OCI-LY3 (cell line): Measurements from ENCODE around the gene DERA.

ENCODE experiments used
- H2AFZ ChIP-seq: fragments of 200-600, 300-600 bp; shearing (Covaris generic); 2 replicates; pipeline ENCODE4 v1.6.0; 2014; ENCODE audit warnings: antibody characterized with exemption, low read depth, low read length
- H3K27ac ChIP-seq: fragments of 200-600, 300-600 bp; sonication (generic); 2 replicates; pipeline ENCODE4 v1.5.1; 2014; ENCODE audit warnings: mild to moderate bottlenecking, low read length, moderate library complexity, mixed read lengths
- H3K27me3 ChIP-seq: fragments of 200-600, 300-600 bp; sonication (generic); 2 replicates; pipeline ENCODE4 v1.6.1; 2014; ENCODE audit warnings: low read depth, low read length, mixed read lengths
- H3K36me3 ChIP-seq: fragments of 200-600, 300-600 bp; sonication (generic); replicated peaks from 2 replicates; pipeline ENCODE3; 2014; ENCODE audit warnings: low read depth, low read length, mixed read lengths
- H3K4me1 ChIP-seq: fragments of 300-600, 200-600 bp; sonication (generic); 2 replicates; pipeline ENCODE4 v1.6.1; 2014; ENCODE audit warnings: low read length, mixed read lengths
- H3K4me2 ChIP-seq: fragments of 200-600, 300-600 bp; sonication (generic); 2 replicates; pipeline ENCODE4 v1.6.1; 2014; ENCODE audit warnings: low read length, mixed read lengths
- H3K4me3 ChIP-seq: fragments of 300-600, 200-600 bp; sonication (generic); 2 replicates; pipeline ENCODE4 v1.5.1; 2014; ENCODE audit warnings: antibody characterized with exemption, mild to moderate bottlenecking, low read length, moderate library complexity
- H3K79me2 ChIP-seq: fragments of 300-600, 200-600 bp; shearing (Covaris generic); 2 replicates; pipeline ENCODE4 v1.6.1; 2014; ENCODE audit warnings: mild to moderate bottlenecking, low read length, mixed read lengths
- H3K9ac ChIP-seq: fragments of 300-600, 200-600 bp; shearing (Covaris generic); 2 replicates; pipeline ENCODE4 v1.6.0; 2014; ENCODE audit warnings: mild to moderate bottlenecking, low read length, moderate library complexity
- H3K9me3 ChIP-seq: fragments of 200-600, 300-600 bp; shearing (Covaris generic); 2 replicates; pipeline ENCODE4 v1.6.1; 2014; ENCODE audit warnings: low read length, mixed read lengths; ENCODE audit not compliant: insufficient read depth
- H4K20me1 ChIP-seq: fragments of 200-600, 300-600 bp; sonication (generic); 2 replicates; pipeline ENCODE4 v1.6.1; 2016; ENCODE audit warnings: low read length, mixed read lengths; ENCODE audit not compliant: insufficient read depth
- CTCF ChIP-seq: fragments of 200-600, 300-600 bp; sonication (generic); IDR thresholded peaks from 2 replicates; pipeline ENCODE4 v1.5.1; 2014; ENCODE audit warnings: antibody characterized with exemption, low read length, low read depth
- EZH2phosphoT487 ChIP-seq: fragments of 200-600 bp; shearing (Covaris generic); IDR thresholded peaks from 2 replicates; pipeline ENCODE4 v1.6.1; 2018; ENCODE audit warnings: antibody characterized with exemption, mixed run types, low read depth

The DERA gene

GRCh38 chr12:15886372-15887042 is 24.6 kb upstream of the DERA start:
- peaks cover 33% of the 10 kb centered on the region for H3K36me3 ChIP-seq
- peaks cover 35% of the 10 kb centered on the region; the same call in 1 of the 2 replicates for H4K20me1 ChIP-seq
- no peaks in the 10 kb centered on the region for H3K27me3 ChIP-seq
- no peak overlapping the region for H3K4me3 ChIP-seq
- no peak overlapping the region for H3K4me2 ChIP-seq
- H2AFZ ChIP-seq = no peak overlapping the region
- peaks cover 86% of the 10 kb centered on the region for H3K79me2 ChIP-seq
- no peaks in the 10 kb centered on the region for H3K9me3 ChIP-seq
- TF ChIP-seq EZH2phosphoT487 = no peak
- TF ChIP-seq CTCF = no peak
- H3K4me1 ChIP-seq = peaks cover 10% of the 10 kb centered on the region
- H3K9ac ChIP-seq = no peak overlapping the region
- no peak overlapping the region for H3K27ac ChIP-seq

- peaks cover 10% of the 10 kb centered on the region for H3K4me1 ChIP-seq
- H3K79me2 ChIP-seq = peaks cover 86% of the 10 kb centered on the region
- peaks cover 35% of the 10 kb centered on the region; the same call in 1 of the 2 replicates for H4K20me1 ChIP-seq
- H3K36me3 ChIP-seq = peaks cover 33% of the 10 kb centered on the region
- no peaks in the 10 kb centered on the region for H3K9me3 ChIP-seq
- H2AFZ ChIP-seq = no peak overlapping the region
- no peak overlapping the region for H3K9ac ChIP-seq
- TF ChIP-seq CTCF (no peak), EZH2phosphoT487 (no peak)
- no peak overlapping the region for H3K27ac ChIP-seq
- H3K4me2 ChIP-seq = no peak overlapping the region
- no peak overlapping the region for H3K4me3 ChIP-seq
- no peaks in the 10 kb centered on the region for H3K27me3 ChIP-seq
Measured at GRCh38 chr12:15887043-15887817, 23.9 kb upstream of the DERA start.

- no peaks in the 10 kb centered on the region for H4K20me1 ChIP-seq
- no peak overlapping the region for H3K9ac ChIP-seq
- peaks cover 25% of the 10 kb centered on the region for H3K36me3 ChIP-seq
- H2AFZ ChIP-seq = no peak overlapping the region
- no peaks in the 10 kb centered on the region for H3K27me3 ChIP-seq
- no peak for TF ChIP-seq EZH2phosphoT487
- no peak for TF ChIP-seq CTCF
- no peak overlapping the region for H3K4me3 ChIP-seq
- H3K27ac ChIP-seq = no peak overlapping the region
- H3K4me1 ChIP-seq = no peaks in the 10 kb centered on the region
- H3K79me2 ChIP-seq = peaks cover 37% of the 10 kb centered on the region
- no peaks in the 10 kb centered on the region for H3K9me3 ChIP-seq
- no peak overlapping the region for H3K4me2 ChIP-seq
Measured at GRCh38 chr12:15892645-15893259, 18.4 kb upstream of the DERA start.

- H3K27ac ChIP-seq = no peak overlapping the region
- peaks cover 31% of the 10 kb centered on the region for H3K79me2 ChIP-seq
- no peaks in the 10 kb centered on the region for H3K9me3 ChIP-seq
- H4K20me1 ChIP-seq = no peaks in the 10 kb centered on the region
- no peak overlapping the region for H3K4me2 ChIP-seq
- H3K4me1 ChIP-seq = no peaks in the 10 kb centered on the region
- no peak overlapping the region for H3K9ac ChIP-seq
- H3K36me3 ChIP-seq = peaks cover 28% of the 10 kb centered on the region
- H3K27me3 ChIP-seq = no peaks in the 10 kb centered on the region
- no peak overlapping the region for H2AFZ ChIP-seq
- H3K4me3 ChIP-seq = no peak overlapping the region
- TF ChIP-seq EZH2phosphoT487 = no peak
- no peak for TF ChIP-seq CTCF
Measured at GRCh38 chr12:15893260-15893659, 17.9 kb upstream of the DERA start.
